Kidney (tissue), 14 donors: ENCODE data around the gene CADPS2. TPM values are rescaled to one million over a fixed set of nuclear protein-coding genes. Genes with fewer than 3 reads are reported as not detected.

ENCODE experiments used
- DNase-seq, 5 donors: peaks; one replicate each; pipeline ENCODE4 v3.0.0-alpha.2; 2013 to 2020
- FAIRE-seq: peaks from 2 replicates; lab custom pipeline; 2012; peaks lifted over from hg19 to GRCh38; lab: Jason Lieb, UNC
- H3K27ac ChIP-seq, 2 donors: one replicate each; pipeline ENCODE4 v1.7.0; 2013; ENCODE audit warnings: low read depth in 2 of 2, low read length in 2 of 2, inconsistent platforms in 1 of 2
- H3K27me3 ChIP-seq: one replicate; pipeline ENCODE4 v1.7.1; 2013; ENCODE audit warnings: low read length, inconsistent platforms; ENCODE audit not compliant: control insufficient read depth, insufficient read depth
- H3K36me3 ChIP-seq, 3 donors: one replicate each; pipeline versions ENCODE4 v1.7.0 to v1.7.1; 2013; ENCODE audit warnings: low read length in 3 of 3, control low read depth in 1 of 3, inconsistent platforms in 1 of 3; ENCODE audit not compliant: insufficient read depth in 3 of 3, control insufficient read depth in 2 of 3
- H3K4me1 ChIP-seq, 3 donors: one replicate each; pipeline versions ENCODE4 v1.7.0 to v1.7.1; 2013; ENCODE audit warnings: low read length in 3 of 3, inconsistent platforms in 1 of 3, low read depth in 1 of 3; ENCODE audit not compliant: control insufficient read depth in 2 of 3, insufficient read depth in 2 of 3
- H3K4me3 ChIP-seq, 3 donors: one replicate each; pipeline versions ENCODE4 v1.7.0 to v1.8.1; 2013; ENCODE audit warnings: low read length in 3 of 3, control low read depth in 1 of 3, inconsistent platforms in 1 of 3
- H3K9ac ChIP-seq, 3 donors: one replicate each; pipeline versions ENCODE4 v1.7.0 to v1.7.1; 2013; ENCODE audit warnings: low read length in 3 of 3, control low read depth in 1 of 3, inconsistent platforms in 1 of 3
- H3K9me3 ChIP-seq, 3 donors: one replicate each; pipeline versions ENCODE4 v1.7.0 to v1.7.1; 2013; ENCODE audit warnings: low read length in 3 of 3, control low read depth in 1 of 3, inconsistent platforms in 1 of 3; ENCODE audit not compliant: control insufficient read depth in 2 of 3, insufficient read depth in 1 of 3
- CTCF ChIP-seq: IDR thresholded peaks from 3 replicates; pipeline ENCODE4 v1.5.1; 2012; ENCODE audit warnings: mild to moderate bottlenecking, moderate library complexity, borderline replicate concordance; ENCODE audit not compliant: insufficient read depth; ENCODE audit errors: extremely low read depth
- intact Hi-C: fragments of 100-400 bp; cut with DNase I; formaldehyde crosslinking; loops from one replicate; pipeline ENCODE4 v1.11.1; 2022
- polyA plus RNA-seq: library from polyadenylated mRNA; stranded (reverse); fragments of 350-450 nt; fragmentation: Illumina TruSeq; extraction: RNeasy Lipid Tissue Mini Kit (QIAGEN cat#74804); gene quantifications from one replicate; pipeline ENCODE4 v1.2.3, GENCODE V29; 2014; ENCODE audit warnings: low read depth, low replicate concordance; ENCODE audit not compliant: insufficient read depth
- total RNA-seq: library from RNA; stranded (reverse); fragmentation: NEBNext Ultra II Directional; extraction: Animal tissue kit (Norgen Biotek cat#: 25700); gene quantifications from one replicate; pipeline ENCODE4 v1.2.1, GENCODE V29; 2021
- donor health status: control.
- donor health status: control.
- donor health status: control.
- donor health status: control.
- donor health status: control.
- donor health status: DM: yes; HTN: yes; CAD: no.
- donor health status: Normal renal cell carcinoma (clear cell type).

The CADPS2 gene
- total and polyA plus RNA-seq, 2 donors from 2014 or later: 33.0 to 39.9 TPM

GRCh38 chr7:122327969-122328368, 558.3 kb downstream of the CADPS2 start:
- Histone ChIP-seq H3K27ac (no peak overlapping the region), H3K27me3 (no peaks in the 10 kb centered on the region), H3K4me3 (no peak overlapping the region), H3K9me3 (no peaks in the 10 kb centered on the region), H3K4me1 (no peaks in the 10 kb centered on the region), H3K9ac (no peak overlapping the region), H3K36me3 (no peaks in the 10 kb centered on the region)
- intact Hi-C loops: no loop called here
- TF ChIP-seq CTCF: no peak
- no peak for DNase-seq
- FAIRE-seq: no peak

- DNase-seq: peak in 4 of 5 donors; percentile 29 to 58 (median 48)
- Histone ChIP-seq H3K27ac (no peak overlapping the region), H3K9ac (no peak overlapping the region), H3K4me1 (peaks cover 0 to 4% (median 0%) of the 10 kb centered on the region in 3 donors), H3K4me3 (no peak overlapping the region), H3K9me3 (no peaks in the 10 kb centered on the region), H3K36me3 (no peaks in the 10 kb centered on the region), H3K27me3 (peaks cover 57% of the 10 kb centered on the region)
- FAIRE-seq: no peak
- intact Hi-C loops: no loop called here
- TF ChIP-seq CTCF: no peak
These were observed 569.5 kb downstream of the CADPS2 start for GRCh38 chr7:122316467-122317388.

GRCh38 chr7:122315507-122316466, 570.5 kb downstream of the CADPS2 start:
- no peak for TF ChIP-seq CTCF
- no peak for DNase-seq
- H3K4me3 ChIP-seq: no peak overlapping the region
- FAIRE-seq: no peak
- intact Hi-C loops: no loop called here
- no peak overlapping the region for H3K27ac ChIP-seq
- no peak overlapping the region for H3K9ac ChIP-seq
- H3K4me1 ChIP-seq: peaks cover 0 to 4% (median 0%) of the 10 kb centered on the region in 3 donors
- H3K36me3 ChIP-seq: no peaks in the 10 kb centered on the region
- H3K27me3 ChIP-seq: peaks cover 65% of the 10 kb centered on the region
- H3K9me3 ChIP-seq: no peaks in the 10 kb centered on the region
